ENCODE measurements around the gene HBE1.
"Not testable (repeated sequence)": the region's sequence is repeated elsewhere in the genome, so short reads cannot be mapped to it uniquely, and the experiment has no call there.

The HBE1 gene

GRCh38 chr11:5251746-5252145, 18.0 kb downstream of the HBE1 start:
- TF ChIP-seq BACH2 (CRISPR knock-in tag; IDR thresholded peaks at IDR 0.05; ENCODE audit: borderline replicate concordance) (no peak), ZNF8 (CRISPR knock-in tag; IDR thresholded peaks at IDR 0.05) (no peak), ESRRG (CRISPR knock-in tag; IDR thresholded peaks at IDR 0.05) (no peak), ARNTL (CRISPR knock-in tag; IDR thresholded peaks at IDR 0.05; ENCODE audit: borderline replicate concordance, low read depth) (no peak), TOX (CRISPR knock-in tag; IDR thresholded peaks at IDR 0.05; ENCODE audit: borderline replicate concordance) (no peak), RARB (CRISPR knock-in tag; IDR thresholded peaks at IDR 0.05) (no peak), ZNF565 (CRISPR knock-in tag; conservative IDR thresholded peaks at IDR 0.05; ENCODE audit: low read depth) (no peak), POU6F1 (CRISPR knock-in tag; IDR thresholded peaks at IDR 0.05; ENCODE audit: borderline replicate concordance, low read depth) (no peak), SNAI2 (CRISPR knock-in tag; IDR thresholded peaks at IDR 0.05) (no peak), ZNF70 (CRISPR knock-in tag; IDR thresholded peaks at IDR 0.05) (no peak), ZFP3 (CRISPR knock-in tag; IDR thresholded peaks at IDR 0.05) (no peak)

DNA sequence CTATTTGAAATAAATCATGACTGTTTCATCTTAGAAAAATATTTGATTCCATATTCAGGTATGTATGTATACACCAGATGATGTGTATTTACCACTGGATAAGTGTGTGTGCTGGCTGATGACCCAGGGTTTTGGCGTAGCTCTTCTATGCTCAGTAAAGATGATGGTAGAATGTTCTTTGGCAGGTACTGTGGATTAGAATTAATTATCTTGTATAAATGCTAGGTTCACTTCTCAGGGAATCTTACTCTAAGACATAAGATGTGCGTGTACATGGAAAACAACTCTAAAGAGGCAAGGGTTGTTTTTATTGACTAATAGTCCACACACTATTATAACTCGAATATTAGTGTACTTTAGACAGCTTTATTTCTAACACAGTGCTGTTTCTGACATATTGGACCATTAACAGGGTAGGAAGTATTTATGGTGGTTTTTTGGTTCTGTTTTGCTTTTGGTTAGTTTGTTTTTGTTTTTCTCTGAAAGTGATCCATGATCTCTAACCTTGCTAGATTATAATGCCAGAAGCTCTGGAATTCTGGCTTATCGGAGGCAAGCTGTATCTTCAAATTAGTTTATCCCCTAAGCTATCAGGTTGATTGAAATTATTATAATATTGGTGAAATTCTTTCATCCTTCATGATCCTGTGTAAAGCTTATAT, 19.1 kb downstream of the HBE1 start:
- ATAC-seq = no peak
- no peak for TF ChIP-seq SNAI2 (CRISPR knock-in tag; IDR thresholded peaks at IDR 0.05)
- TF ChIP-seq RARB (CRISPR knock-in tag; IDR thresholded peaks at IDR 0.05) = no peak
- no peak for TF ChIP-seq PPARA (CRISPR knock-in tag; IDR thresholded peaks at IDR 0.05; ENCODE audit: borderline replicate concordance)
- no peak for TF ChIP-seq ZFP30 (CRISPR knock-in tag; IDR thresholded peaks at IDR 0.05)
- TF ChIP-seq ISL1 (CRISPR knock-in tag; IDR thresholded peaks at IDR 0.05) = no peak
- no peak for TF ChIP-seq ZFP3 (CRISPR knock-in tag; IDR thresholded peaks at IDR 0.05)
- no peak for TF ChIP-seq GLIS3 (CRISPR knock-in tag; IDR thresholded peaks at IDR 0.05)
- no peak for TF ChIP-seq PATZ1 (CRISPR knock-in tag; IDR thresholded peaks at IDR 0.05; ENCODE audit: borderline replicate concordance)

More at GRCh38 chr11:5251746-5252145, 18.0 kb downstream of the HBE1 start:
- ATAC-seq = no peak

GRCh38 chr11:5249807-5250396, 19.8 kb downstream of the HBE1 start, which contains the start of gene HBG1:
Gene HBG1, minus strand, starts transcription at chr11:5249857. Its CDS starts 53 bp downstream, at chr11:5249804.
- not testable (repeated sequence) for ATAC-seq

- not testable (repeated sequence) for ATAC-seq
These were observed 21.2 kb downstream of the HBE1 start for GRCh38 chr11:5248498-5248897.

GRCh38 chr11:5247472-5248192, 22.1 kb downstream of the HBE1 start:
- no peak for ATAC-seq
- TF ChIP-seq SNAI2 (CRISPR knock-in tag; IDR thresholded peaks at IDR 0.05) (no peak), ISL1 (CRISPR knock-in tag; IDR thresholded peaks at IDR 0.05) (no peak), ZFP3 (CRISPR knock-in tag; IDR thresholded peaks at IDR 0.05) (no peak), PATZ1 (CRISPR knock-in tag; IDR thresholded peaks at IDR 0.05; ENCODE audit: borderline replicate concordance) (no peak), ZNF8 (CRISPR knock-in tag; IDR thresholded peaks at IDR 0.05) (no peak), ESRRG (CRISPR knock-in tag; IDR thresholded peaks at IDR 0.05) (no peak), TCF4 (CRISPR knock-in tag; IDR thresholded peaks at IDR 0.05; ENCODE audit: borderline replicate concordance) (no peak), TSHZ2 (CRISPR knock-in tag; IDR thresholded peaks at IDR 0.05) (no peak), PPARA (CRISPR knock-in tag; IDR thresholded peaks at IDR 0.05; ENCODE audit: borderline replicate concordance) (no peak), TOX (CRISPR knock-in tag; IDR thresholded peaks at IDR 0.05; ENCODE audit: borderline replicate concordance) (no peak), ZNF565 (CRISPR knock-in tag; conservative IDR thresholded peaks at IDR 0.05; ENCODE audit: low read depth) (no peak), POU6F1 (CRISPR knock-in tag; IDR thresholded peaks at IDR 0.05; ENCODE audit: borderline replicate concordance, low read depth) (no peak), ZC3H10 (CRISPR knock-in tag; IDR thresholded peaks at IDR 0.05) (no peak), ZNF70 (CRISPR knock-in tag; IDR thresholded peaks at IDR 0.05) (no peak)
- TF ChIP-seq, protein P1, sequence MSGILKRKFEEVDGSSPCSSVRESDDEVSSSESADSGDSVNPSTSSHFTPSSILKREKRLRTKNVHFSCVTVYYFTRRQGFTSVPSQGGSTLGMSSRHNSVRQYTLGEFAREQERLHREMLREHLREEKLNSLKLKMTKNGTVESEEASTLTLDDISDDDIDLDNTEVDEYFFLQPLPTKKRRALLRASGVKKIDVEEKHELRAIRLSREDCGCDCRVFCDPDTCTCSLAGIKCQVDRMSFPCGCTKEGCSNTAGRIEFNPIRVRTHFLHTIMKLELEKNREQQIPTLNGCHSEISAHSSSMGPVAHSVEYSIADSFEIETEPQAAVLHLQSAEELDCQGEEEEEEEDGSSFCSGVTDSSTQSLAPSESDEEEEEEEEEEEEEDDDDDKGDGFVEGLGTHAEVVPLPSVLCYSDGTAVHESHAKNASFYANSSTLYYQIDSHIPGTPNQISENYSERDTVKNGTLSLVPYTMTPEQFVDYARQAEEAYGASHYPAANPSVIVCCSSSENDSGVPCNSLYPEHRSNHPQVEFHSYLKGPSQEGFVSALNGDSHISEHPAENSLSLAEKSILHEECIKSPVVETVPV (CRISPR knock-in tag; IDR thresholded peaks at IDR 0.05) = no peak

All from SK-N-SH treated with all-trans-retinoic acid at 6 μM for 48 hours (cell line).